ENCODE data around the gene NDUFB10. TPM values are rescaled to one million over a fixed set of nuclear protein-coding genes. Genes with fewer than 3 reads are reported as not detected.
A peak's percentile ranks its signal among the peaks of the same experiment; 100 is the strongest.

NDUFB10 gene
- total RNA-seq, 2 donors from 2014 or later: 63.4 to 98.8 TPM

- DNase-seq (ENCODE audit: low spot score in 2 of 2) (peak; percentile 74 to 89), ATAC-seq (peak; percentile 86 to 93)
- H3K27ac Mint-ChIP-seq: peak within 1 kb of the TSS; percentile 44 to 81
- H3K36me3 Mint-ChIP-seq: peaks cover 3 to 6% of the 10 kb centered on the region in 2 donors
- H3K9me3 Mint-ChIP-seq: no peaks in the 10 kb centered on the region
These were observed 24.4 kb downstream of the NDUFB10 start, which contains the start of gene GFER for GRCh38 chr16:1983544-1984346. Gene GFER (plus strand): TSS chr16:1984193. CDS start chr16:1984219, 26 bp downstream.

GRCh38 chr16:1984347-1985225 lies 25.2 kb downstream of the NDUFB10 start:
- Mint-ChIP-seq H3K36me3 (peaks cover 6% of the 10 kb centered on the region in 2 donors), H3K27ac (peak overlapping the region; percentile 44 to 81), H3K9me3 (no peaks in the 10 kb centered on the region)
- ATAC-seq (peak; percentile 28 to 45), DNase-seq (ENCODE audit: low spot score in 2 of 2) (no peak)

- no peaks in the 10 kb centered on the region for H3K9me3 Mint-ChIP-seq
- no peak for ATAC-seq
These were observed 26.3 kb downstream of the NDUFB10 start for GRCh38 chr16:1985466-1986150.

GRCh38 chr16:1987198-1987597 lies 27.9 kb downstream of the NDUFB10 start:
- H3K27ac Mint-ChIP-seq: no peak overlapping the region
- peaks cover 6% of the 10 kb centered on the region in 2 donors for H3K36me3 Mint-ChIP-seq
- DNase-seq (ENCODE audit: low spot score in 2 of 2) (no peak), ATAC-seq (no peak)
- H3K9me3 Mint-ChIP-seq: no peaks in the 10 kb centered on the region

More at GRCh38 chr16:1985466-1986150, 26.3 kb downstream of the NDUFB10 start:
- peak overlapping the region in 1 of 2 donors; percentile 44 for H3K27ac Mint-ChIP-seq
- peaks cover 6% of the 10 kb centered on the region in 2 donors for H3K36me3 Mint-ChIP-seq
- DNase-seq (ENCODE audit: low spot score in 2 of 2): no peak

- H3K36me3 Mint-ChIP-seq: peaks cover 6% of the 10 kb centered on the region in 2 donors
- DNase-seq (ENCODE audit: low spot score in 2 of 2) (no peak), ATAC-seq (no peak)
- peak within 1 kb of the TSS in 1 of 2 donors; percentile 39 for H3K27ac Mint-ChIP-seq
- H3K9me3 Mint-ChIP-seq: no peaks in the 10 kb centered on the region
These were observed 30.1 kb downstream of the NDUFB10 start, which contains the start of gene SYNGR3 for GRCh38 chr16:1989209-1990100. Gene SYNGR3 (plus strand): TSS chr16:1989970. CDS start chr16:1990103, 133 bp downstream.

- Mint-ChIP-seq H3K27ac (no peak overlapping the region), H3K9me3 (no peaks in the 10 kb centered on the region), H3K36me3 (peaks cover 6% of the 10 kb centered on the region in 2 donors)
- DNase-seq (ENCODE audit: low spot score in 2 of 2): no peak
- no peak for ATAC-seq
These were observed 30.7 kb downstream of the NDUFB10 start for GRCh38 chr16:1990101-1990350.

GRCh38 chr16:1990351-1991134 lies 31.2 kb downstream of the NDUFB10 start:
- peak overlapping the region in 1 of 2 donors; percentile 39 for H3K27ac Mint-ChIP-seq
- H3K36me3 Mint-ChIP-seq: peaks cover 6% of the 10 kb centered on the region in 2 donors
- H3K9me3 Mint-ChIP-seq: no peaks in the 10 kb centered on the region
- peak in 1 of 2 donors; percentile 2 for ATAC-seq
- no peak for DNase-seq (ENCODE audit: low spot score in 2 of 2)

- Mint-ChIP-seq H3K36me3 (peaks cover 6% of the 10 kb centered on the region in 2 donors), H3K27ac (peak overlapping the region in 1 of 2 donors; percentile 39), H3K9me3 (no peaks in the 10 kb centered on the region)
- no peak for DNase-seq (ENCODE audit: low spot score in 2 of 2)
- ATAC-seq: peak; percentile 28 to 68
These were observed 31.8 kb downstream of the NDUFB10 start for GRCh38 chr16:1991135-1991551.

GRCh38 chr16:1991588-1991947 lies 32.2 kb downstream of the NDUFB10 start:
- H3K9me3 Mint-ChIP-seq: no peaks in the 10 kb centered on the region
- H3K36me3 Mint-ChIP-seq: peaks cover 2 to 6% of the 10 kb centered on the region in 2 donors
- ATAC-seq: no peak
- H3K27ac Mint-ChIP-seq: peak overlapping the region in 1 of 2 donors; percentile 39
- no peak for DNase-seq (ENCODE audit: low spot score in 2 of 2)

GRCh38 chr16:1991948-1992703 lies 32.8 kb downstream of the NDUFB10 start:
- ATAC-seq: peak; percentile 58 to 77
- peak overlapping the region in 1 of 2 donors; percentile 39 for H3K27ac Mint-ChIP-seq

GRCh38 chr16:1992704-1993317 lies 33.5 kb downstream of the NDUFB10 start:
- peaks cover 0 to 6% of the 10 kb centered on the region in 2 donors for H3K36me3 Mint-ChIP-seq
- DNase-seq (ENCODE audit: low spot score in 2 of 2) (no peak), ATAC-seq (no peak)
- no peak overlapping the region for H3K27ac Mint-ChIP-seq
- no peaks in the 10 kb centered on the region for H3K9me3 Mint-ChIP-seq

More at GRCh38 chr16:1991948-1992703, 32.8 kb downstream of the NDUFB10 start:
- no peaks in the 10 kb centered on the region for H3K9me3 Mint-ChIP-seq
- DNase-seq (ENCODE audit: low spot score in 2 of 2): peak; percentile 87 to 98
- peaks cover 0 to 6% of the 10 kb centered on the region in 2 donors for H3K36me3 Mint-ChIP-seq

- DNase-seq (ENCODE audit: low spot score in 2 of 2): no peak
- no peaks in the 10 kb centered on the region for H3K9me3 Mint-ChIP-seq
- H3K27ac Mint-ChIP-seq: peak overlapping the region in 1 of 2 donors; percentile 49
- peaks cover 3 to 6% of the 10 kb centered on the region in 2 donors for H3K36me3 Mint-ChIP-seq
- peak in 1 of 2 donors; percentile 17 for ATAC-seq
These were observed 34.4 kb downstream of the NDUFB10 start for GRCh38 chr16:1993731-1994131.

- no peaks in the 10 kb centered on the region for H3K9me3 Mint-ChIP-seq
- H3K27ac Mint-ChIP-seq: no peak overlapping the region
- peaks cover 0 to 6% of the 10 kb centered on the region in 2 donors for H3K36me3 Mint-ChIP-seq
- no peak for ATAC-seq
- DNase-seq (ENCODE audit: low spot score in 2 of 2): no peak
These were observed 38.4 kb downstream of the NDUFB10 start for GRCh38 chr16:1997494-1998359.
